ENCODE results near the gene TSPO2. TPM values are rescaled to one million over a fixed set of nuclear protein-coding genes. Genes with fewer than 3 reads are reported as not detected.

The TSPO2 gene
- total RNA-seq, result not detected in 2 replicates
- not detected in 2 replicates for polyA plus RNA-seq

- Histone ChIP-seq H3K27ac (no peak within 1 kb of the TSS), H3K4me3 (no peak within 1 kb of the TSS), H3K4me1 (ENCODE audit: low read depth) (peaks cover 44% of the 10 kb centered on the region), H3K36me3 (no peaks in the 10 kb centered on the region), H3K9me3 (ENCODE audit: low read depth) (no peaks in the 10 kb centered on the region), H3K27me3 (no peaks in the 10 kb centered on the region)
- TF ChIP-seq CTCF (IDR thresholded peaks at IDR 0.05; ENCODE audit: low read depth, low read length), result no peak
- no peak for DNase-seq (ENCODE audit: low read depth in 1 of 2, low spot score in 1 of 2)
Measured at GRCh38 chr6:41042226-41043055, at the start of gene TSPO2. Gene TSPO2 (plus strand): TSS chr6:41042467. CDS start chr6:41042986, 519 bp downstream.

GRCh38 chr6:40992746-40993145 lies 49.5 kb upstream of the TSPO2 start:
- no peak for DNase-seq (ENCODE audit: low read depth in 1 of 2, low spot score in 1 of 2)
- Histone ChIP-seq H3K9me3 (ENCODE audit: low read depth) (no peaks in the 10 kb centered on the region), H3K27ac (no peak overlapping the region), H3K36me3 (no peaks in the 10 kb centered on the region), H3K4me1 (ENCODE audit: low read depth) (peaks cover 15% of the 10 kb centered on the region), H3K27me3 (no peaks in the 10 kb centered on the region), H3K4me3 (no peak overlapping the region)
- no peak for TF ChIP-seq CTCF (IDR thresholded peaks at IDR 0.05; ENCODE audit: low read depth, low read length)

- Histone ChIP-seq H3K9me3 (ENCODE audit: low read depth) (no peaks in the 10 kb centered on the region), H3K4me3 (no peak overlapping the region), H3K36me3 (no peaks in the 10 kb centered on the region), H3K27ac (peak overlapping the region; percentile 65), H3K4me1 (ENCODE audit: low read depth) (peaks cover 33% of the 10 kb centered on the region), H3K27me3 (no peaks in the 10 kb centered on the region)
- peak; percentile 6 to 38 for DNase-seq (ENCODE audit: low read depth in 1 of 2, low spot score in 1 of 2)
- no peak for TF ChIP-seq CTCF (IDR thresholded peaks at IDR 0.05; ENCODE audit: low read depth, low read length)
Measured at GRCh38 chr6:40996591-40997233, 45.6 kb upstream of the TSPO2 start.

- Histone ChIP-seq H3K9me3 (ENCODE audit: low read depth) (no peaks in the 10 kb centered on the region), H3K4me3 (no peak overlapping the region), H3K27ac (peak overlapping the region; percentile 65), H3K36me3 (no peaks in the 10 kb centered on the region), H3K27me3 (no peaks in the 10 kb centered on the region), H3K4me1 (ENCODE audit: low read depth) (peaks cover 33% of the 10 kb centered on the region)
- DNase-seq (ENCODE audit: low read depth in 1 of 2, low spot score in 1 of 2), result peak; percentile 15 to 71
- no peak for TF ChIP-seq CTCF (IDR thresholded peaks at IDR 0.05; ENCODE audit: low read depth, low read length)
Measured at GRCh38 chr6:40997234-40997957, 44.9 kb upstream of the TSPO2 start.

GRCh38 chr6:40998661-40999060 lies 43.6 kb upstream of the TSPO2 start:
- Histone ChIP-seq H3K27ac (peak overlapping the region; percentile 35), H3K4me3 (no peak overlapping the region), H3K4me1 (ENCODE audit: low read depth) (peaks cover 33% of the 10 kb centered on the region), H3K27me3 (no peaks in the 10 kb centered on the region), H3K36me3 (no peaks in the 10 kb centered on the region), H3K9me3 (ENCODE audit: low read depth) (no peaks in the 10 kb centered on the region)
- peak in 1 of 2 donors; percentile 44 for DNase-seq (ENCODE audit: low read depth in 1 of 2, low spot score in 1 of 2)
- TF ChIP-seq CTCF (IDR thresholded peaks at IDR 0.05; ENCODE audit: low read depth, low read length), result no peak
